AG09319 (cell line): ENCODE results near the gene CHRNA4.

ENCODE experiments used
- DNase-seq: peaks from one replicate; pipeline ENCODE4 v3.0.0-alpha.2; 2010; ENCODE audit warnings: low read depth; ENCODE audit errors: extremely low read depth
- TF ChIP-seq, protein P1 (sequence below): IDR thresholded peaks from 2 replicates; pipeline ENCODE4 v1.5.1; 2011; ENCODE audit warnings: low read depth, mild to moderate bottlenecking, inconsistent platforms, low read length, moderate library complexity

The CHRNA4 gene

DNA sequence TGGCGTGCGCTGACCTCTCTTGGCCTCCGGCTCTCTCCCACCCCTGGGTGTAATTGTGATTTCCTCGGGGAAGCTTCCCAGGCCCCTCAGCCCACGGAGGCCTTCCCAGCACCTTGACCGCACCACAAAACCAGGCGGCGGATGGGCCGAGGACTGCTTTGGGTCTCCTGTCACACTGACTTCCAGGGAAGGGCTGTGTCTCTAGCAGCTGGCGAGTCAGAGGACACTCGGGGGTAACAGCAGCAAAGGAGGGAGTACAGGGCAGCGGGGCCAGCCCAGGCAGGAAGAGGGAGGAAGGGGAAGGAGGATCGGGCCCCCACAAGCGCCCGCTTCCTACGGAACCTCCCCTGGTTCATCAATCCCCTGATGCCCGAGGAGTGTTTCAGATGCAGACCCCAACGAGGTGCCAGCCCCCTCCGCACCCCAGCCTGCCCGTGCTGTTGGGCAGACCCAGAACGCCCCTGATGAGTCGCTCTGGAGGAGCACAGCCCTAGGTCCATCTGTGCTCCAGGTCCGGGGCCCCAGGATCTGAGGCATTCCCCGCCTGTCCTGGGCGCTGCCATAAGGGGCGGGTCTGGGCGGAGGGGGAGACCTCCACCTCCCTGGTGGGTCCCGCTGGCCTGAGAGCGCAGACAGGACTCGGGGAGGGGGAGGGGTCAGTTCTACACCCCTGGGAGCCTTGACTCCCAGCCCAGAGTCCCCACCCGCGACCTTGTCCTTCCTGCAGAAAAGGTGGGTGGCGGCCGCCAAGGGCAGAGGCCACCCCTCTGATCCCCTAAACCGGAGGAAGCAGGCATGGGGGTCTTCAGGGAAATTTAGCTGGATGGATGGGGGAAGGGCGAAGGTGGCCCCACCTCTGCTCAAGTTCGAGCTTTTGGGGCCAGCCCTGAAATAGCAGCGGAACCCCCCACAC is 956 bp downstream of the CHRNA4 start:
- TF ChIP-seq, protein P1, sequence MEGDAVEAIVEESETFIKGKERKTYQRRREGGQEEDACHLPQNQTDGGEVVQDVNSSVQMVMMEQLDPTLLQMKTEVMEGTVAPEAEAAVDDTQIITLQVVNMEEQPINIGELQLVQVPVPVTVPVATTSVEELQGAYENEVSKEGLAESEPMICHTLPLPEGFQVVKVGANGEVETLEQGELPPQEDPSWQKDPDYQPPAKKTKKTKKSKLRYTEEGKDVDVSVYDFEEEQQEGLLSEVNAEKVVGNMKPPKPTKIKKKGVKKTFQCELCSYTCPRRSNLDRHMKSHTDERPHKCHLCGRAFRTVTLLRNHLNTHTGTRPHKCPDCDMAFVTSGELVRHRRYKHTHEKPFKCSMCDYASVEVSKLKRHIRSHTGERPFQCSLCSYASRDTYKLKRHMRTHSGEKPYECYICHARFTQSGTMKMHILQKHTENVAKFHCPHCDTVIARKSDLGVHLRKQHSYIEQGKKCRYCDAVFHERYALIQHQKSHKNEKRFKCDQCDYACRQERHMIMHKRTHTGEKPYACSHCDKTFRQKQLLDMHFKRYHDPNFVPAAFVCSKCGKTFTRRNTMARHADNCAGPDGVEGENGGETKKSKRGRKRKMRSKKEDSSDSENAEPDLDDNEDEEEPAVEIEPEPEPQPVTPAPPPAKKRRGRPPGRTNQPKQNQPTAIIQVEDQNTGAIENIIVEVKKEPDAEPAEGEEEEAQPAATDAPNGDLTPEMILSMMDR, result no peak
- no peak for DNase-seq

DNA sequence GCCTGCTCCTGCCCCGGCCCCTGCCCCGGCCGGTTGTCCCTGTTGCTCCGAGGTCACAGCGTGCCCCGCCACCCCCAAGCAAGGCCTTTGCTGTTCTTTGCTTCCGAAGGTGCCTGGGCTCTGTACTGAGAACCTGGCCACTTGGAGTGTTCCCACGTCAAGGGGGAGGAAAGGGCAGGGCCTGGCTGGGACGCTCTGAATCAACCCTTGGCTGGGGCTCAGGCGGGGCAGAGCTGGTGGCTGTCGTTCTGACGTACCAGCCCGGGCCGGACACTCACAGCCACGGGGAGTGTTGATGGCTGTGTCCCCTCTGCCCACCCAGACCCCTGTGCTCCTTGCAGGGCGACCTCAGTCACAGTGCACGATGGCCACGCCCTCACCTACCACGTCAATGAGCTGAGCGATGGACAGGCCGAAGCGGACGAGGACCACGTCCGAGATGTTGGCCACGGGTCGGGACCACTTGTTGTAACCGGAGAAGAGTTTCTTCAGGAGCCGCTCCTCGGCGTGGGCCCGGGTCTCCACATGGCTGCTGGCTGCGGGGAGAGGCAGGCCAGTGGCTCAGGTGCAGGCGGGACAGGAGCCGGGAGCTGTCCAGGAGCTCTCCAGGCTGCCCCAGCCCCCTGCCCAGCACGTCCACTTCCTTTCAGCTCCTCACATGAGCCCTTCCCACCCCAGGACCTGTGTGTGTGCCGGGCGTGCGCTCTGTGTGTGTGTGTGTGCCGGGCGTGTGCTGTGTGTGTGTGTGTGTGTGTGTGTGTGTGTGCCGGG is 1.8 kb downstream of the CHRNA4 start:
- no peak for DNase-seq
- TF ChIP-seq, protein P1, result no peak

DNA sequence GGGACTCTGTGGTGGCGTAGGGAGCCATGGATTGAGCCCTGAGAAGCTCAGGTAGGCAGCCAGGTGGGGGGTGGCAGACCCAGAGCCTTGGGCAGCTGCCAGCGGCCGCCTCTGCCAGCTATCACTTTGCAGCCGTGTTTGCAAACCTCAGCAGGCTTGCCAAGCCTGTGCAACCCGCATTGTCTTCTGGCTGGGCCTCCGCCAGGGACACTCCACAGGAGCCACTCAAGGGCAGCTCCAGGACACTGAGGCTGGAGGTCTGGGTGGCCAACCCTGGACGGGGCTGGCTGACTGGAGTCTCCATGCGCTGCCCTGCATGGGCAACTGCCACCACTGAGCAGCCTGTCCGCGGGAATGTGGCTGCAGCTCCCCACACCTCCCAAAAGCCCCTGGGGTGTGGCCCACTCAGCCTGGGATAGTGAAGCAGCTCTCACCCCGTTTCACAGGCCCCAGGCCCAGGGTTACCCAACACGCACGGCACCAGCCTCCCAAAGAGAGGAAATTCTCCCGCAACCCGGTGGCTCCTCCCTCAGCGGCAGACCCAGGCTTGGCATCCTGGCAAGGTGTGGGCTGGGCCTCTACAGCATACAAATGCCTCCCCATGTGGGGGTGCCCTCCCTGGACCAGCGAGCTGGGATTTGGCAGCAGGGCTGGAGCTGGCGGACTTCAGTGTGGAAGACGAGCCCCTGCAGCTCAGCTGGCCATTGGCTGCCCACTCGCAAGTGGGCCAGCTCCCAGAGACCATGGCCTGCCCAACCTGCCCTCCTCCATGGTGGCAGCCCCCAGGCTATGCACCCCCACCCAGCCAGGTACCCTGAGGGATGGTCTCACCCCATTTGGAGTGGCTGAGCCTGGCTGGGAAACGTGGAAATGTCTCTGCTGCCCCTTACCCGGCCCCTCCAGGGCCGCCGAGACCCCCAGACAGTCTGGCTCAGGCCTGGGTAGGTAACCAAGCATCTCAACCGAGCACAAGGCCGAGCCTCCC is 2.9 kb downstream of the CHRNA4 start:
- TF ChIP-seq, protein P1, result no peak
- DNase-seq, result no peak

GRCh38 chr20:63356931-63357879 is 3.9 kb downstream of the CHRNA4 start:
- TF ChIP-seq, protein P1, result no peak

GRCh38 chr20:63356511-63356910 is 4.6 kb downstream of the CHRNA4 start:
- TF ChIP-seq, protein P1, result no peak
- no peak for DNase-seq

More at GRCh38 chr20:63356931-63357879, 3.9 kb downstream of the CHRNA4 start:
- no peak for DNase-seq

GRCh38 chr20:63355781-63356295 is 5.3 kb downstream of the CHRNA4 start:
- TF ChIP-seq, protein P1, result no peak

More at GRCh38 chr20:63355781-63356295, 5.3 kb downstream of the CHRNA4 start:
- no peak for DNase-seq
